Measurements from ENCODE around the gene FBXO10.
"Not testable (repeated sequence)": the region's sequence is repeated elsewhere in the genome, so short reads cannot be mapped to it uniquely, and the experiment has no call there.

FBXO10 gene

GRCh38 chr9:37511016-37512010, 64.9 kb downstream of the FBXO10 start:
- no peak for DNase-seq (ENCODE audit: low read depth)

GRCh38 chr9:37510053-37510452, 66.1 kb downstream of the FBXO10 start:
- not testable (repeated sequence) for DNase-seq (ENCODE audit: low read depth)

GRCh38 chr9:37509536-37509935, 66.6 kb downstream of the FBXO10 start:
- DNase-seq (ENCODE audit: low read depth), result no peak

- no peak for DNase-seq (ENCODE audit: low read depth)
Measured at GRCh38 chr9:37508834-37509206, 67.4 kb downstream of the FBXO10 start.

GRCh38 chr9:37508135-37508833, 67.9 kb downstream of the FBXO10 start:
- DNase-seq (ENCODE audit: low read depth), result no peak

GRCh38 chr9:37507566-37508134, 68.5 kb downstream of the FBXO10 start:
- DNase-seq (ENCODE audit: low read depth), result no peak

GRCh38 chr9:37504605-37505004, 71.6 kb downstream of the FBXO10 start:
- DNase-seq (ENCODE audit: low read depth), result no peak

- DNase-seq (ENCODE audit: low read depth), result no peak
Measured at GRCh38 chr9:37503736-37504135, 72.4 kb downstream of the FBXO10 start.

GRCh38 chr9:37501957-37502596, 74.1 kb downstream of the FBXO10 start:
- no peak for DNase-seq (ENCODE audit: low read depth)

- DNase-seq (ENCODE audit: low read depth), result no peak
Measured at GRCh38 chr9:37499297-37499696, 76.9 kb downstream of the FBXO10 start.

GRCh38 chr9:37498457-37498856, 77.7 kb downstream of the FBXO10 start:
- DNase-seq (ENCODE audit: low read depth), result no peak

GRCh38 chr9:37497320-37497719, 78.9 kb downstream of the FBXO10 start:
- DNase-seq (ENCODE audit: low read depth), result no peak

- DNase-seq (ENCODE audit: low read depth), result no peak
Measured at GRCh38 chr9:37496020-37496419, 80.2 kb downstream of the FBXO10 start.

- no peak for DNase-seq (ENCODE audit: low read depth)
Measured at GRCh38 chr9:37495571-37495970, 80.6 kb downstream of the FBXO10 start.

GRCh38 chr9:37491939-37492338, 84.2 kb downstream of the FBXO10 start:
- DNase-seq (ENCODE audit: low read depth), result no peak

- DNase-seq (ENCODE audit: low read depth), result no peak
Measured at GRCh38 chr9:37486616-37487548, 89.3 kb downstream of the FBXO10 start.

- no peak for DNase-seq (ENCODE audit: low read depth)
Measured at GRCh38 chr9:37486256-37486615, 89.9 kb downstream of the FBXO10 start.

- peak; percentile 96 for DNase-seq (ENCODE audit: low read depth)
Measured at GRCh38 chr9:37485389-37486255, 90.6 kb downstream of the FBXO10 start, which contains the start of gene POLR1E. Gene POLR1E, plus strand, starts transcription at chr9:37485948. Its CDS starts 100 bp downstream, at chr9:37486048.

GRCh38 chr9:37480759-37481158, 95.4 kb downstream of the FBXO10 start:
- no peak for DNase-seq (ENCODE audit: low read depth)

GRCh38 chr9:37477987-37478619, 98.1 kb downstream of the FBXO10 start:
- not testable (repeated sequence) for DNase-seq (ENCODE audit: low read depth)

All from activated T-cell treated with anti-CD3 and anti-CD28 coated beads for 48 hours (primary cell).